OCI-LY1 (cell line): ENCODE measurements around the gene OTOF.

ENCODE experiments used
- H2AFZ ChIP-seq: fragments of 200-600 bp; sonication (generic), shearing (Covaris generic); 2 replicates; pipeline ENCODE4 v1.6.0; 2014; ENCODE audit warnings: antibody characterized with exemption, mild to moderate bottlenecking, low read length
- H3F3A ChIP-seq: fragments of 200-600 bp; sonication (generic), shearing (Covaris generic); 2 replicates; pipeline ENCODE4 v1.6.0; 2014; ENCODE audit warnings: mild to moderate bottlenecking, antibody characterized with exemption, low read length, moderate library complexity; ENCODE audit not compliant: insufficient read depth
- H3K27ac ChIP-seq: fragments of 200-600 bp; sonication (generic); 2 replicates; pipeline ENCODE4 v1.5.1; 2014; ENCODE audit warnings: low read length, mixed run types, mild to moderate bottlenecking, low read depth; ENCODE audit not compliant: poor library complexity, severe bottlenecking
- H3K27me3 ChIP-seq: fragments of 200-600 bp; sonication (generic); 2 replicates; pipeline ENCODE4 v1.6.0; 2014; ENCODE audit warnings: antibody characterized with exemption, mild to moderate bottlenecking, low read length, moderate library complexity; ENCODE audit not compliant: insufficient read depth
- H3K36me3 ChIP-seq: fragments of 200-600 bp; sonication (generic); 2 replicates; pipeline ENCODE4 v1.6.1; 2014; ENCODE audit warnings: mild to moderate bottlenecking, antibody characterized with exemption, low read length, moderate library complexity, mixed read lengths; ENCODE audit not compliant: insufficient read depth
- H3K4me1 ChIP-seq: fragments of 200-600 bp; sonication (generic); 2 replicates; pipeline ENCODE4 v1.5.1; 2014; ENCODE audit warnings: mild to moderate bottlenecking, low read length, moderate library complexity; ENCODE audit not compliant: insufficient read depth, severe bottlenecking
- H3K4me2 ChIP-seq: fragments of 200-600 bp; sonication (generic), shearing (Covaris generic); 2 replicates; pipeline ENCODE4 v1.6.1; 2014; ENCODE audit warnings: low read length
- H3K4me3 ChIP-seq: fragments of 200-600 bp; sonication (generic); 2 replicates; pipeline ENCODE4 v1.5.1; 2014; ENCODE audit warnings: low read length, low read depth, mild to moderate bottlenecking, mixed read lengths; ENCODE audit not compliant: poor library complexity, severe bottlenecking
- H3K79me2 ChIP-seq: fragments of 200-600 bp; shearing (Covaris generic); 2 replicates; pipeline ENCODE4 v1.6.1; 2016; ENCODE audit warnings: mixed run types, low read length, mixed read lengths; ENCODE audit not compliant: insufficient read depth
- H3K9ac ChIP-seq: fragments of 200-600 bp; sonication (generic), shearing (Covaris generic); 2 replicates; pipeline ENCODE4 v1.6.1; 2014; ENCODE audit warnings: mild to moderate bottlenecking, low read length, mixed read lengths
- H3K9me2 ChIP-seq: fragments of 200-600 bp; sonication (generic), shearing (Covaris generic); 2 replicates; pipeline ENCODE4 v1.6.1; 2014; ENCODE audit warnings: low read depth, mild to moderate bottlenecking, low read length, mixed read lengths
- H3K9me3 ChIP-seq: fragments of 200-600 bp; shearing (Covaris generic); 2 replicates; pipeline ENCODE4 v1.6.1; 2014; ENCODE audit warnings: low read length, mixed read lengths
- H4K20me1 ChIP-seq: fragments of 200-600 bp; sonication (generic), shearing (Covaris generic); 2 replicates; pipeline ENCODE4 v1.6.0; 2016; ENCODE audit warnings: mild to moderate bottlenecking, low read length; ENCODE audit not compliant: insufficient read depth
- EZH2 ChIP-seq: fragments of 200-600 bp; sonication (generic), shearing (Covaris generic); IDR thresholded peaks from 2 replicates; pipeline ENCODE4 v1.8.0; 2017; ENCODE audit warnings: borderline replicate concordance, mixed run types, mild to moderate bottlenecking, antibody characterized with exemption, low read length, moderate library complexity, mixed read lengths
- TF ChIP-seq, protein P1 (sequence below): fragments of 200-600 bp; sonication (generic), shearing (Covaris generic); IDR thresholded peaks from 2 replicates; pipeline ENCODE4 v1.5.1; 2017; ENCODE audit warnings: mild to moderate bottlenecking, antibody characterized with exemption, low read length, moderate library complexity, mixed read lengths

Gene OTOF

GRCh38 chr2:26485725-26486418 is 7.9 kb upstream of the OTOF start:
- H3K4me2 ChIP-seq, result no peak overlapping the region
- no peaks in the 10 kb centered on the region for H4K20me1 ChIP-seq
- TF ChIP-seq, protein P1, sequence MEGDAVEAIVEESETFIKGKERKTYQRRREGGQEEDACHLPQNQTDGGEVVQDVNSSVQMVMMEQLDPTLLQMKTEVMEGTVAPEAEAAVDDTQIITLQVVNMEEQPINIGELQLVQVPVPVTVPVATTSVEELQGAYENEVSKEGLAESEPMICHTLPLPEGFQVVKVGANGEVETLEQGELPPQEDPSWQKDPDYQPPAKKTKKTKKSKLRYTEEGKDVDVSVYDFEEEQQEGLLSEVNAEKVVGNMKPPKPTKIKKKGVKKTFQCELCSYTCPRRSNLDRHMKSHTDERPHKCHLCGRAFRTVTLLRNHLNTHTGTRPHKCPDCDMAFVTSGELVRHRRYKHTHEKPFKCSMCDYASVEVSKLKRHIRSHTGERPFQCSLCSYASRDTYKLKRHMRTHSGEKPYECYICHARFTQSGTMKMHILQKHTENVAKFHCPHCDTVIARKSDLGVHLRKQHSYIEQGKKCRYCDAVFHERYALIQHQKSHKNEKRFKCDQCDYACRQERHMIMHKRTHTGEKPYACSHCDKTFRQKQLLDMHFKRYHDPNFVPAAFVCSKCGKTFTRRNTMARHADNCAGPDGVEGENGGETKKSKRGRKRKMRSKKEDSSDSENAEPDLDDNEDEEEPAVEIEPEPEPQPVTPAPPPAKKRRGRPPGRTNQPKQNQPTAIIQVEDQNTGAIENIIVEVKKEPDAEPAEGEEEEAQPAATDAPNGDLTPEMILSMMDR, result no peak
- no peak for TF ChIP-seq EZH2
- no peaks in the 10 kb centered on the region for H3K4me1 ChIP-seq
- no peaks in the 10 kb centered on the region for H3K9me2 ChIP-seq
- no peaks in the 10 kb centered on the region for H3K79me2 ChIP-seq
- H3K36me3 ChIP-seq, result no peaks in the 10 kb centered on the region
- no peak overlapping the region for H3K9ac ChIP-seq
- no peaks in the 10 kb centered on the region for H3F3A ChIP-seq
- no peak overlapping the region for H3K4me3 ChIP-seq
- H3K27ac ChIP-seq, result no peak overlapping the region
- H3K9me3 ChIP-seq, result no peaks in the 10 kb centered on the region
- no peaks in the 10 kb centered on the region for H3K27me3 ChIP-seq
- H2AFZ ChIP-seq, result no peak overlapping the region

GRCh38 chr2:26485099-26485498 is 7.2 kb upstream of the OTOF start:
- no peaks in the 10 kb centered on the region for H3K9me3 ChIP-seq
- H3K27ac ChIP-seq, result no peak overlapping the region
- no peak for TF ChIP-seq EZH2
- TF ChIP-seq, protein P1, result no peak
- H3K9me2 ChIP-seq, result no peaks in the 10 kb centered on the region
- H3K36me3 ChIP-seq, result no peaks in the 10 kb centered on the region
- H3K9ac ChIP-seq, result no peak overlapping the region
- H3K4me2 ChIP-seq, result no peak overlapping the region
- H3K4me1 ChIP-seq, result no peaks in the 10 kb centered on the region
- no peaks in the 10 kb centered on the region for H3F3A ChIP-seq
- no peaks in the 10 kb centered on the region for H3K79me2 ChIP-seq
- H2AFZ ChIP-seq, result no peak overlapping the region
- H4K20me1 ChIP-seq, result no peaks in the 10 kb centered on the region
- H3K4me3 ChIP-seq, result no peak overlapping the region
- no peaks in the 10 kb centered on the region for H3K27me3 ChIP-seq

DNA sequence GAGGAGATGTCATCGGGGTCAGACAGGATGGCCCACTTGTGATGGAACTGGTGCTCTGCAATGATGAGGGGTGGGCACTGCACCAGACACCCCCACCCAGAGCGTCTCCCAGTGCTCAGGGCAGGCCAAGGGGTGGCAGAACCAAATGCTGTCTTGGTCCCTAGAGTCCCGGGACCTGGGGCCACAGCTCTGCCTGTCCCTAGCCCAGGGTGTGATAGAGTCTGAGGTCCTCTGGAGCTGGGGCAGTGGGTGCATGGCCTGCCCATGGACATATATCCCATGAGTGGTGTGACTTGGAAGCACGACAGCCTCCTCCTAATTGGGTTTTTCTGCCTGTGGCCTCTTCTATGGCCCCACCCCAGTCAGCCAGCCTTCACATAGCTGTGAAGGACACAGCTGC is 6.7 kb upstream of the OTOF start:
- H3K27me3 ChIP-seq, result no peaks in the 10 kb centered on the region
- no peaks in the 10 kb centered on the region for H4K20me1 ChIP-seq
- TF ChIP-seq EZH2, result no peak
- TF ChIP-seq, protein P1, result no peak
- H3K79me2 ChIP-seq, result no peaks in the 10 kb centered on the region
- no peaks in the 10 kb centered on the region for H3K4me1 ChIP-seq
- H3K9me3 ChIP-seq, result no peaks in the 10 kb centered on the region
- no peak overlapping the region for H3K27ac ChIP-seq
- no peak overlapping the region for H3K9ac ChIP-seq
- no peak overlapping the region for H3K4me3 ChIP-seq
- H3F3A ChIP-seq, result no peaks in the 10 kb centered on the region
- H3K4me2 ChIP-seq, result no peak overlapping the region
- no peak overlapping the region for H2AFZ ChIP-seq
- H3K36me3 ChIP-seq, result no peaks in the 10 kb centered on the region
- H3K9me2 ChIP-seq, result no peaks in the 10 kb centered on the region
